ENCODE data around the gene PCSK2.

Gene PCSK2

DNA sequence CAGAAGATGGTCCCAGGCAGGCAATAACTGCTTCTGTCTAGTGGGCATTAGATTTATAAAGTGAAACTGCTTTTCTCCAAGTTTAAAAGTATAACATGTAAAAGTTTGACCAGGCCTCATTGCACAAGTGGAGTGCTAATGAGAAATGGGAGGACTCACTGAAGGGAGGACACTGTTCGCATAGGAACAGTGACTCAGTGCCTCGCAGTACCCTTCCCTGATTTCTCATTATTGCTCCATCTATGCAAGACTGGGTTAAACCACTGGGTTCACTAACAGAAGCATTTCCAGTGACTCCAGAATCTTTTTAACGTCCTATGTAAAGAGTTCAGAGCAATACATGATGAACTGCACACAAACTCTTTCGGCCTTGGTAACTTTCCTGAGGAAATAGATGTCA is 79.6 kb downstream of the PCSK2 start:
- H3K27me3 ChIP-seq (replicated peaks; ENCODE audit: control insufficient read depth, insufficient read depth, low read length): no peaks in the 10 kb centered on the region
- no peak overlapping the region for H3K4me3 ChIP-seq (replicated peaks; ENCODE audit: low read depth, low read length)
- no peak for DNase-seq (ENCODE audit: extremely low read depth, insufficient read length)
- TF ChIP-seq, protein P1, sequence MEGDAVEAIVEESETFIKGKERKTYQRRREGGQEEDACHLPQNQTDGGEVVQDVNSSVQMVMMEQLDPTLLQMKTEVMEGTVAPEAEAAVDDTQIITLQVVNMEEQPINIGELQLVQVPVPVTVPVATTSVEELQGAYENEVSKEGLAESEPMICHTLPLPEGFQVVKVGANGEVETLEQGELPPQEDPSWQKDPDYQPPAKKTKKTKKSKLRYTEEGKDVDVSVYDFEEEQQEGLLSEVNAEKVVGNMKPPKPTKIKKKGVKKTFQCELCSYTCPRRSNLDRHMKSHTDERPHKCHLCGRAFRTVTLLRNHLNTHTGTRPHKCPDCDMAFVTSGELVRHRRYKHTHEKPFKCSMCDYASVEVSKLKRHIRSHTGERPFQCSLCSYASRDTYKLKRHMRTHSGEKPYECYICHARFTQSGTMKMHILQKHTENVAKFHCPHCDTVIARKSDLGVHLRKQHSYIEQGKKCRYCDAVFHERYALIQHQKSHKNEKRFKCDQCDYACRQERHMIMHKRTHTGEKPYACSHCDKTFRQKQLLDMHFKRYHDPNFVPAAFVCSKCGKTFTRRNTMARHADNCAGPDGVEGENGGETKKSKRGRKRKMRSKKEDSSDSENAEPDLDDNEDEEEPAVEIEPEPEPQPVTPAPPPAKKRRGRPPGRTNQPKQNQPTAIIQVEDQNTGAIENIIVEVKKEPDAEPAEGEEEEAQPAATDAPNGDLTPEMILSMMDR (IDR thresholded peaks at IDR 0.05; ENCODE audit: insufficient read depth, low read length, poor library complexity, severe bottlenecking): no peak
- no peaks in the 10 kb centered on the region for H3K36me3 ChIP-seq (ENCODE audit: control insufficient read depth, insufficient read depth, low read length)

DNA sequence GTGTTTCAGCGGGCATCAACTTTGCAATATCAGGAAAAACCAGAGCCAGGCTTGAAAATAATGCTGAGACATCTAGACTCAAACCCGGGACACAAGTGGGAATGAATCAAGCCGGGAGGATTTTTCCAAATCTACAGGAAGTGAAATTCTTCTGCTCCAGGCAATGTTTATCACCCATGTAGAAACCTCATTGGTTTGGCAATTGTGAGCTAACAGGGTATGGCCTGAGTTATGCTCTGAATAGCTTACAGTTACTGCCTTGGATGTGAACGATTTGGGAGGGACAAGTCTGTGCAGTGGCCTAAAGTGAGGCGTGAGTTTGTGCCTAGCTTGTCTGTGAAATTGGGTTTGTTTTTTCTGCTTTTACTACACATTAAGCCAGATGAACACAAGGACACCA is 87.4 kb downstream of the PCSK2 start:
- Histone ChIP-seq H3K4me3 (replicated peaks; ENCODE audit: low read depth, low read length) (no peak overlapping the region), H3K36me3 (ENCODE audit: control insufficient read depth, insufficient read depth, low read length) (no peaks in the 10 kb centered on the region), H3K27me3 (replicated peaks; ENCODE audit: control insufficient read depth, insufficient read depth, low read length) (peaks cover 2% of the 10 kb centered on the region; the same call in 1 of the 2 replicates)
- DNase-seq (ENCODE audit: extremely low read depth, insufficient read length): no peak
- TF ChIP-seq, protein P1 (IDR thresholded peaks at IDR 0.05; ENCODE audit: insufficient read depth, low read length, poor library complexity, severe bottlenecking): no peak

DNA sequence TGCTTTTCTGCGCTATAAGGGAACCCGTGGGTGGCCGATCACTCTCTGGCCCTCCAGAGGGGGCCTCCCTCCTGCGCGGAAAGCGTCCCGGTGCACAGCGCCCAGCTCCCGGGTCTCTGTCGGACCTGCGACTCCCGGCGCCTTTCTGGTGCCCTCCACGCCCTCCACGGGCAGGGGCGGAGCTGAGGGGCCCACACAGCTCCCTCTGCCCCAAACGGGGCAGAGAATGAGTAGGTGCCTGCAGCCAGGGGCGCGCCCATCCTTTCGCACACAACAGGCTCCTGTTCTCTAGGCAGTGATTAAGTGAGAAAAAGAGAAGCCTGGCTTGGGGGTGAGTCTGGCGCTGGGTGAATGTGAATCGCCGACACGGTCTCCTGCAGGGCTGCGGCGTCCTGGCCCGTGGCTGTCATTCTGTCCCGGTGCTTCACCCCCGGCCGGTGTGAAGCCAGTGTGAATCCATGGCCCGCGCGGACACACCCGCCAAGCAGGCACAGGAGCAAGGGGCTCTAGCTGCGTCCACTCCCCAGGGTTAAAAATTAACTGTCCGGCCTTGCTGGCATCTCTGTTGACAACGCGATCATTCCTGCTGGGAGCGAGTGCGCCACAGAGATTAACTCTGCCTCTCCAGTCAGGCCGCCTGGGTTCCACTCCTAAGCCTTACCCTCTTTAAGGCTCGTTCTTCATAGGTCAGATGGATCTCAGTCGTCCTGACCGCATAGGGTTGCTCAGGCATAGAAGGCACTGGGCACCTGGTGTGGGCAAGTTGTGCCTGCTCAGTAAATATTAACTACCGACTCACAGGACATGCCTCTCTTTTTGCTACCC is 88.8 kb downstream of the PCSK2 start:
- Histone ChIP-seq H3K4me3 (replicated peaks; ENCODE audit: low read depth, low read length) (no peak overlapping the region), H3K27me3 (replicated peaks; ENCODE audit: control insufficient read depth, insufficient read depth, low read length) (peaks cover 2% of the 10 kb centered on the region), H3K36me3 (ENCODE audit: control insufficient read depth, insufficient read depth, low read length) (no peaks in the 10 kb centered on the region)
- TF ChIP-seq, protein P1 (IDR thresholded peaks at IDR 0.05; ENCODE audit: insufficient read depth, low read length, poor library complexity, severe bottlenecking): no peak
- DNase-seq (ENCODE audit: extremely low read depth, insufficient read length): no peak

DNA sequence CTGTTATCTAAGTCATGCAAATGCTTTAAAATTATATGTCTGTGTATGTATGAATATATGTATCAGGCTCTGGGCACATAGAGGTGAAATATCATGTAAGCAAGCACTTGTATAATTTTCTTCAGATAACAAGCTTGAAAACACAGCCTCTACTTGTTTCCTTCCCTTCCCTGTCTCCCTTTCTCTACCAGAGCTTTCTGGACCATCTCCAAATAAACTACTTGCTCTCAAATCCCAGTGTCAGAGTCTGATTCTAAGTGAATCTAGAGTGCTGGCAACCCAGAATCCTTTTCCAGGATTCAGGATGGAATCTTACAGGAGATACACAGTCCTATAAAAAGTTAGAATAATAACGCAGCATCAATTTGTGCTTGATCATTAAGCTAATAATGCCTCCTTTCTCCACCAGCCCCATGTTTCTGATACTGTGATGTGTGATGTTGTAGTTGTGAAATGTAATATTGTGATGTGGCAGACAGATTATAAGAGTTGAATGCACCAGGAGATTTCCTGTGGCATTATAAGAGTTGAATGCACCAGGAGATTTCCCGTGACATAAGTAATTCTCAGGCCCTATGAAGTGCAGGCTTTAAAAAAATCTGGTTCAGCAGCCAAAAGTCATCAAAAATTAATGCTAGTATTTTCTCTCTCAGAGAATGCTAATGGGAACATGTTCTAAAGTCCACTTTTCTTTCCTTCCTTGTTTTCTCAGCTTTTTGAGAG is 89.6 kb downstream of the PCSK2 start:
- TF ChIP-seq, protein P1 (IDR thresholded peaks at IDR 0.05; ENCODE audit: insufficient read depth, low read length, poor library complexity, severe bottlenecking): no peak
- H3K4me3 ChIP-seq (replicated peaks; ENCODE audit: low read depth, low read length): no peak overlapping the region
- peaks cover 2% of the 10 kb centered on the region for H3K27me3 ChIP-seq (replicated peaks; ENCODE audit: control insufficient read depth, insufficient read depth, low read length)
- H3K36me3 ChIP-seq (ENCODE audit: control insufficient read depth, insufficient read depth, low read length): no peaks in the 10 kb centered on the region
- no peak for DNase-seq (ENCODE audit: extremely low read depth, insufficient read length)

DNA sequence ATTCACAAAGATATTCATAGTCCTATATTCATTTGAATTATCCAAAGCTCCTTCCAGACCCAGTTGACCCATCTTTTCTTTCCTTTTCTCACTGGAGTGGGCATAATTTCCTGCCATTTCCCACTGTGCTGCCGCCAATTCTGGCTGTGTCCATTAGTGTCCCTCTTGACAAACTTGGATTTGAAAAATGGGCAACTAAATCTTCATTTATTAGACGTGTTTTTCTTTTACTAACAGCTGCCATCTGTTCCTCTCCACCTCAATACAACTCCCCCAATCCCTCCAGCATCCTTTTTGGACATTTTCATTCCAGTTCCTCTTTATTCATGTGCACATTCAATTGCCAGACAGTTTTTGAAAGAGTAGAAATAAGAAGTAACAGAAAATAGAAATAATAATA is 90.5 kb downstream of the PCSK2 start:
- no peaks in the 10 kb centered on the region for H3K36me3 ChIP-seq (ENCODE audit: control insufficient read depth, insufficient read depth, low read length)
- H3K27me3 ChIP-seq (replicated peaks; ENCODE audit: control insufficient read depth, insufficient read depth, low read length): peaks cover 2% of the 10 kb centered on the region
- TF ChIP-seq, protein P1 (IDR thresholded peaks at IDR 0.05; ENCODE audit: insufficient read depth, low read length, poor library complexity, severe bottlenecking): no peak
- H3K4me3 ChIP-seq (replicated peaks; ENCODE audit: low read depth, low read length): no peak overlapping the region
- DNase-seq (ENCODE audit: extremely low read depth, insufficient read length): no peak
